Measurements from ENCODE around the gene SLAMF7. TPM values are rescaled to one million over a fixed set of nuclear protein-coding genes. Genes with fewer than 3 reads are reported as not detected.

The SLAMF7 gene
- total and polyA plus RNA-seq, 2 donors (not counting 3 experiments of a cell fraction or from before 2014, with no cell fraction given) = not detected

DNA sequence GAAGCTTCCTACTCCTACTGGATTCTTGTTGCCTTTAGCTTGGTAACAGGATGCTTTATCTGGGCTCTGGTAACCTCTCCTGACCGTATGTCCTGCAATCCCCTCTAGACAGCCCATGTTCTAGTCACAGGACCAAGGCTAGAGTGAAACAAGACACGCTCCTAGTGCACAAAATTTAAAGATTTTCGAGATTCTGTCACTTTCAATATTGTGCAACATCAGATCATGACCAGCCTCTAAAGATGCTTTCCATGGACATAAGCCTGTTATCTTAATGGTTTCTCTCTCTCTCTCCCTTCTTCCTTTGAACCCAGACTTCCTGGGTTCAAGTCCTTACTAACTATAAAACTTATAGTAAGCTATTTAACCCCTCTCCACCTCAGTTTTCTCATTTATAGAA is 55.3 kb downstream of the SLAMF7 start:
- no peaks in the 10 kb centered on the region for H3K79me2 ChIP-seq (ENCODE audit: control insufficient read depth, insufficient read depth, low read length)
- intact Hi-C loops (cut with micrococcal nuclease) (no loop called here), dilution Hi-C loops (cut with MboI; ENCODE audit: extremely low pct_ligation_motif_present, low sequenced_read_pairs) (no loop called here)
- TF ChIP-seq EZH2 (IDR thresholded peaks at IDR 0.05; ENCODE audit: borderline replicate concordance, low read depth, low read length, severe bottlenecking) = no peak
- no peak for TF ChIP-seq FOS (IDR thresholded peaks at IDR 0.05; ENCODE audit: borderline replicate concordance, insufficient read depth, low read length)
- TF ChIP-seq, protein P1, sequence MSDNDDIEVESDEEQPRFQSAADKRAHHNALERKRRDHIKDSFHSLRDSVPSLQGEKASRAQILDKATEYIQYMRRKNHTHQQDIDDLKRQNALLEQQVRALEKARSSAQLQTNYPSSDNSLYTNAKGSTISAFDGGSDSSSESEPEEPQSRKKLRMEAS (IDR thresholded peaks at IDR 0.05; ENCODE audit: insufficient read depth, insufficient read length) = no peak
- no peak for TF ChIP-seq POLR2A (IDR thresholded peaks at IDR 0.05; ENCODE audit: low read depth, low read length)
- no peak for TF ChIP-seq POLR2AphosphoS5 (IDR thresholded peaks at IDR 0.05; ENCODE audit: insufficient read depth, low read depth, low read length)
- TF ChIP-seq JUN (IDR thresholded peaks at IDR 0.05; ENCODE audit: borderline replicate concordance, insufficient read depth, insufficient read length, low read depth) = no peak
- TF ChIP-seq, protein P2, sequence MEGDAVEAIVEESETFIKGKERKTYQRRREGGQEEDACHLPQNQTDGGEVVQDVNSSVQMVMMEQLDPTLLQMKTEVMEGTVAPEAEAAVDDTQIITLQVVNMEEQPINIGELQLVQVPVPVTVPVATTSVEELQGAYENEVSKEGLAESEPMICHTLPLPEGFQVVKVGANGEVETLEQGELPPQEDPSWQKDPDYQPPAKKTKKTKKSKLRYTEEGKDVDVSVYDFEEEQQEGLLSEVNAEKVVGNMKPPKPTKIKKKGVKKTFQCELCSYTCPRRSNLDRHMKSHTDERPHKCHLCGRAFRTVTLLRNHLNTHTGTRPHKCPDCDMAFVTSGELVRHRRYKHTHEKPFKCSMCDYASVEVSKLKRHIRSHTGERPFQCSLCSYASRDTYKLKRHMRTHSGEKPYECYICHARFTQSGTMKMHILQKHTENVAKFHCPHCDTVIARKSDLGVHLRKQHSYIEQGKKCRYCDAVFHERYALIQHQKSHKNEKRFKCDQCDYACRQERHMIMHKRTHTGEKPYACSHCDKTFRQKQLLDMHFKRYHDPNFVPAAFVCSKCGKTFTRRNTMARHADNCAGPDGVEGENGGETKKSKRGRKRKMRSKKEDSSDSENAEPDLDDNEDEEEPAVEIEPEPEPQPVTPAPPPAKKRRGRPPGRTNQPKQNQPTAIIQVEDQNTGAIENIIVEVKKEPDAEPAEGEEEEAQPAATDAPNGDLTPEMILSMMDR (IDR thresholded peaks at IDR 0.05; ENCODE audit: extremely low read depth in 1 of 2, insufficient read depth in 1 of 2, low read depth in 1 of 2, low read length in 2 of 2) = no peak
- H3K4me1 ChIP-seq (ENCODE audit: control insufficient read depth, extremely low read depth, insufficient read depth, low read length) = no peaks in the 10 kb centered on the region
- no peak overlapping the region for H3K27ac ChIP-seq (ENCODE audit: insufficient read depth, low read depth, low read length)
- POLR2A ChIA-PET = no interaction called here
- H3K27me3 ChIP-seq (ENCODE audit: control insufficient read depth in 2 of 2, insufficient read depth in 2 of 2, low read length in 2 of 2) = no peaks in the 10 kb centered on the region
- H3K9ac ChIP-seq (replicated peaks; ENCODE audit: extremely low read depth, insufficient read depth, low read length) = no peak overlapping the region
- no peak overlapping the region for H2AFZ ChIP-seq (ENCODE audit: low read depth, low read length)
- H4K20me1 ChIP-seq (replicated peaks; ENCODE audit: control insufficient read depth, extremely low read depth, insufficient read depth, low read length) = no peaks in the 10 kb centered on the region
- BruUV-seq (replicated peaks) = no TSS peak
- CTCF ChIA-PET = no interaction called here
- no peaks in the 10 kb centered on the region for H3K36me3 ChIP-seq (ENCODE audit: control insufficient read depth in 2 of 2, extremely low read depth in 1 of 2, insufficient read depth in 2 of 2, low read length in 2 of 2)
- no peak overlapping the region for H3K4me2 ChIP-seq (ENCODE audit: insufficient read depth, low read length)
- H3K9me1 ChIP-seq (replicated peaks; ENCODE audit: control insufficient read depth, extremely low read depth, insufficient read depth, low read length) = no peaks in the 10 kb centered on the region
- DNase-seq (ENCODE audit: low read depth, low spot score) = no peak
- no peaks in the 10 kb centered on the region for H3K9me3 ChIP-seq (replicated peaks; ENCODE audit: control insufficient read depth, insufficient read depth, low read length)
- no peak for FAIRE-seq
- no peak overlapping the region for H3K4me3 ChIP-seq (replicated peaks in 1 of 3; ENCODE audit: insufficient read depth in 1 of 3, low read depth in 1 of 3, low read length in 3 of 3)

Data from endothelial cell of umbilical vein (primary cell).